HepG2 (cell line): ENCODE data around the gene NAV2. TPM values are rescaled to one million over a fixed set of nuclear protein-coding genes. Genes with fewer than 3 reads are reported as not detected.

Experiments
- ATAC-seq: fragments of 200-7000 bp; cut with Tn5 transposase; 3 replicates; pipeline ENCODE4 v1.9.1; 2020; ENCODE audit warnings: mild to moderate bottlenecking, moderate library complexity
- BruUV-seq: library from RNA; stranded (reverse); fragments of 400-500 nt; replicated peaks from 2 replicates; lab custom pipeline; 2021; lab: Mats Ljungman, UMichigan
- CTCF ChIA-PET: fragments of 300-600 bp; formaldehyde crosslinking; extraction: SDS; loops from one replicate; lab custom pipeline; 2021; ENCODE audit warnings: low total read pairs, inconsistent platforms, low intra/inter-chr PET ratio; lab: Yijun Ruan, JAX
- POLR2A ChIA-PET: fragments of 350-600 bp; sonication (Branson Sonifier 250); formaldehyde crosslinking; loops from one replicate; lab custom pipeline; 2020; ENCODE audit warnings: antibody characterized with exemption, inconsistent platforms; lab: Yijun Ruan, JAX
- DNase-seq: peaks from one replicate; pipeline ENCODE4 v3.0.0-alpha.2; 2015; ENCODE audit warnings: low spot score
- FAIRE-seq: peaks from 3 replicates; lab custom pipeline; 2011; peaks lifted over from hg19 to GRCh38; lab: Jason Lieb, UNC
- H2AFZ ChIP-seq: one replicate; pipeline ENCODE4 v1.6.1; 2011; ENCODE audit warnings: low read length, inconsistent platforms
- H3K27ac ChIP-seq: fragments of 300-600 bp; 3 replicates; pipeline ENCODE4 v1.8.0; 2011; ENCODE audit warnings: mixed run types, mild to moderate bottlenecking, mixed read lengths, low read length, inconsistent platforms; ENCODE audit not compliant: insufficient read depth; ENCODE audit errors: extremely low read length
- H3K27me3 ChIP-seq, 2 experiments: fragments of 200-600 bp in 1 of 2; 2 replicates in 1 of 2; 3 replicates in 1 of 2; pipeline versions ENCODE4 v1.6.0 to v1.8.0; 2011; ENCODE audit warnings: low read length in 2 of 2, mild to moderate bottlenecking in 2 of 2, moderate library complexity in 2 of 2, inconsistent platforms in 1 of 2; ENCODE audit not compliant: insufficient read depth in 2 of 2, control insufficient read depth in 1 of 2
- H3K36me3 ChIP-seq, 2 experiments: fragments of 200-600 bp in 1 of 2; replicated peaks in 1 of 2; 2 replicates in 1 of 2; 3 replicates in 1 of 2; pipeline versions ENCODE4 v1.5.1 to v1.8.0; 2011; ENCODE audit warnings: low read length in 2 of 2, inconsistent platforms in 1 of 2; ENCODE audit not compliant: insufficient read depth in 2 of 2, control insufficient read depth in 1 of 2
- H3K4me1 ChIP-seq: 2 replicates; pipeline ENCODE4 v1.5.1; 2012; ENCODE audit warnings: low read length, inconsistent platforms; ENCODE audit not compliant: insufficient read depth
- H3K4me2 ChIP-seq: 2 replicates; pipeline ENCODE4 v1.6.0; 2011; ENCODE audit warnings: low read depth, low read length, inconsistent platforms
- H3K4me3 ChIP-seq, 3 experiments: fragments of 200-600 bp in 1 of 3; sonication (generic), shearing (Covaris generic) in 1 of 3; replicated peaks in 1 of 3; 2 replicates each; pipeline ENCODE4 v1.5.1; 2011 to 2016; ENCODE audit warnings: low read length in 3 of 3, inconsistent platforms in 2 of 3, low read depth in 2 of 3, mild to moderate bottlenecking in 2 of 3, control low read depth in 1 of 3, mixed read lengths in 1 of 3; ENCODE audit not compliant: insufficient read depth in 1 of 3
- H3K79me2 ChIP-seq: one replicate; pipeline ENCODE4 v1.6.1; 2011; ENCODE audit warnings: low read length, inconsistent platforms; ENCODE audit not compliant: insufficient read depth
- H3K9ac ChIP-seq: 2 replicates; pipeline ENCODE4 v1.6.0; 2011; ENCODE audit warnings: mild to moderate bottlenecking, low read depth, low read length, inconsistent platforms; ENCODE audit not compliant: insufficient read depth
- H3K9me3 ChIP-seq: 2 replicates; pipeline ENCODE4 v1.5.1; 2012; ENCODE audit warnings: mild to moderate bottlenecking, low read length
- H4K20me1 ChIP-seq: 2 replicates; pipeline ENCODE4 v1.6.0; 2011; ENCODE audit warnings: inconsistent platforms, mild to moderate bottlenecking, low read length, moderate library complexity; ENCODE audit not compliant: insufficient read depth
- KLF15 ChIP-seq: sonication (generic); formaldehyde crosslinking; IDR thresholded peaks from 2 replicates; pipeline ENCODE4 v1.8.1; 2023; ENCODE audit warnings: borderline replicate concordance, mild to moderate bottlenecking, inconsistent platforms, missing genetic modification reagents, mixed read lengths
- PHF20 ChIP-seq: sonication (generic); formaldehyde crosslinking; IDR thresholded peaks from 2 replicates; pipeline ENCODE4 v1.5.0; 2020; ENCODE audit warnings: mild to moderate bottlenecking, missing genetic modification reagents
- PHF5A ChIP-seq: IDR thresholded peaks from one replicate; pipeline ENCODE4 v1.6.1; 2018; ENCODE audit warnings: low read depth, missing genetic modification reagents; ENCODE audit not compliant: unreplicated experiment
- SMAD1 ChIP-seq: sonication (generic); formaldehyde crosslinking; IDR thresholded peaks from 2 replicates; pipeline ENCODE4 v1.4.0; 2020; ENCODE audit warnings: missing genetic modification reagents, low read depth, mild to moderate bottlenecking, borderline replicate concordance
- SPEN ChIP-seq: sonication (generic); formaldehyde crosslinking; IDR thresholded peaks from 2 replicates; pipeline ENCODE4 v1.5.1; 2020; ENCODE audit warnings: low read depth, mild to moderate bottlenecking, missing genetic modification reagents
- ZFP36 ChIP-seq: fragments of 150-350 bp; IDR thresholded peaks from 2 replicates; pipeline ENCODE4 v1.6.1; 2018; ENCODE audit warnings: borderline replicate concordance, low read length, low read depth; ENCODE audit not compliant: partially characterized antibody
- ZNF30 ChIP-seq: sonication (generic); formaldehyde crosslinking; IDR thresholded peaks from 2 replicates; pipeline ENCODE4 v1.5.0; 2020; ENCODE audit warnings: mild to moderate bottlenecking, missing genetic modification reagents
- ZNF558 ChIP-seq: sonication (generic); formaldehyde crosslinking; IDR thresholded peaks from 2 replicates; pipeline ENCODE4 v1.9.0; 2022; ENCODE audit warnings: mild to moderate bottlenecking, missing genetic modification reagents, borderline replicate concordance
- ZNF788 ChIP-seq: sonication (generic); formaldehyde crosslinking; IDR thresholded peaks from 2 replicates; pipeline ENCODE4 v1.5.0; 2020; ENCODE audit warnings: mild to moderate bottlenecking, missing genetic modification reagents, borderline replicate concordance
- ZNF879 ChIP-seq: sonication (generic); formaldehyde crosslinking; IDR thresholded peaks from 2 replicates; pipeline ENCODE4 v1.8.1; 2023; ENCODE audit warnings: missing genetic modification reagents
- ZSCAN20 ChIP-seq: sonication (generic); formaldehyde crosslinking; IDR thresholded peaks from 2 replicates; pipeline ENCODE4 v1.4.0; 2020; ENCODE audit warnings: missing genetic modification reagents, mild to moderate bottlenecking, borderline replicate concordance
- WGBS: methylation state at CpG from one replicate; pipeline ENCODE4 v1.1.6; 2017; ENCODE audit warnings: low lambda C conversion rate; 5-methylcytosine and 5-hydroxymethylcytosine counted together
- in situ Hi-C: cut with HindIII; loops from 2 replicates; pipeline ENCODE4 v1.10.0; 2017; ENCODE audit warnings: low pct_unique_long_range_greater_than_20kb; ENCODE audit not compliant: extremely low pct_ligation_motif_present
- intact Hi-C: fragments of 100-400 bp; cut with micrococcal nuclease; formaldehyde crosslinking; loops from one replicate; pipeline ENCODE4 v1.10.0; 2022; ENCODE audit not compliant: unreplicated experiment
- polyA plus RNA-seq, 8 experiments: library from polyadenylated mRNA; depleted of rRNA in 3 of 8; stranded (reverse) in 7 of 8; unstranded in 1 of 8; fragments of >200 nt; fragmentation: Illumina TruSeq in 4 of 8; extraction: Trizol in 4 of 8; gene quantifications; 2 replicates each; pipeline versions ENCODE4 v1.2.1 to v1.2.3, GENCODE V29; 2011 to 2016; ENCODE audit warnings: low read depth in 4 of 8, missing spikeins in 1 of 8, mixed read lengths in 1 of 8; ENCODE audit not compliant: insufficient read depth in 1 of 8
- total RNA-seq, 5 experiments: library from RNA; depleted of rRNA; stranded (reverse); fragments of >200 nt; fragmentation: Illumina TruSeq; extraction: Trizol; gene quantifications; 2 replicates each; pipeline ENCODE4 v1.2.3, GENCODE V29; 2016; ENCODE audit warnings: low read depth in 1 of 5
- TF ChIP-seq, protein P1 (sequence below): sonication (generic); formaldehyde crosslinking; IDR thresholded peaks from 2 replicates; pipeline ENCODE4 v1.4.0; 2020; ENCODE audit warnings: missing genetic modification reagents, borderline replicate concordance
- TF ChIP-seq, protein P2 (sequence below): sonication (generic); formaldehyde crosslinking; IDR thresholded peaks from 2 replicates; pipeline ENCODE4 v1.4.0; 2020; ENCODE audit warnings: missing genetic modification reagents
- TF ChIP-seq, protein P3 (sequence below): IDR thresholded peaks from 2 replicates; pipeline ENCODE4 v1.6.1; 2016; ENCODE audit warnings: low read depth, control low read depth
- TF ChIP-seq, protein P4 (sequence below): sonication (generic); formaldehyde crosslinking; IDR thresholded peaks from 2 replicates; pipeline ENCODE4 v1.4.0; 2020; ENCODE audit warnings: low read depth, missing genetic modification reagents

The NAV2 gene
- total and polyA plus RNA-seq, 2 of the 13 experiments (the other 11 are each of a cell fraction or from before 2014, with no cell fraction given): 9.3 to 34.6 TPM

DNA sequence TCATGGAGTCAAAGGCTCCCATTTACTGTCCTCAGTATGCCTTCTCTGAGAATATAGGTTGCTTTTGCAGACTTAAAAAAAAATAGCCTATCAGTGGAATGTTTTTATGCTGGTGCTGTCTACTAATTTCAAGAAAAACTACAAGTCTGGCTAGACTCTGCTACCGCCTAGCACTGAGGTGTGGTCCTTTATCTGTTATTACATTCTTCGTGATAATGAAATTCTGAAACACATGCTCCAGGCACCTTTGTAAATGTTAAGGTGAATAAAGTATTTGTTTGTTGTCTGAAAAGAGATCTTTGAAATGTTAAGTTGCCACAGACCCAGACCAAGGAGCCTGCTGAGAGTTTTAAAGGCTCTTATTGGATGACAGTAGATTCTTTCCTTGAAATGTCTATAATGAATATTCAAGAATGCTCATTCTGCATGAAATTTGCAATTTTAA, 352.3 kb downstream of the NAV2 start:
- Histone ChIP-seq H3K79me2 (no peaks in the 10 kb centered on the region), H2AFZ (no peak overlapping the region), H3K9me3 (no peaks in the 10 kb centered on the region), H3K4me3 (no peak overlapping the region), H3K9ac (no peak overlapping the region), H3K4me1 (peaks cover 7% of the 10 kb centered on the region), H3K4me2 (no peak overlapping the region), H3K27ac (no peak overlapping the region), H4K20me1 (no peaks in the 10 kb centered on the region), H3K27me3 (no peaks in the 10 kb centered on the region), H3K36me3 (peaks cover 27 to 65% of the 10 kb centered on the region in 2 experiments)
- BruUV-seq: no TSS peak
- ATAC-seq: no peak
- WGBS: 100% methylated on average over 2 of the region's 2 CpGs
- intact Hi-C loops (no loop called here), in situ Hi-C loops (no loop called here)
- CTCF ChIA-PET: no interaction called here
- no peak for DNase-seq
- POLR2A ChIA-PET: no interaction called here
- FAIRE-seq: no peak
- no peak for TF ChIP-seq KLF15
- no peak for TF ChIP-seq SPEN (CRISPR knock-in tag)
- TF ChIP-seq PHF5A (CRISPR knock-in tag): no peak
- TF ChIP-seq, protein P1, sequence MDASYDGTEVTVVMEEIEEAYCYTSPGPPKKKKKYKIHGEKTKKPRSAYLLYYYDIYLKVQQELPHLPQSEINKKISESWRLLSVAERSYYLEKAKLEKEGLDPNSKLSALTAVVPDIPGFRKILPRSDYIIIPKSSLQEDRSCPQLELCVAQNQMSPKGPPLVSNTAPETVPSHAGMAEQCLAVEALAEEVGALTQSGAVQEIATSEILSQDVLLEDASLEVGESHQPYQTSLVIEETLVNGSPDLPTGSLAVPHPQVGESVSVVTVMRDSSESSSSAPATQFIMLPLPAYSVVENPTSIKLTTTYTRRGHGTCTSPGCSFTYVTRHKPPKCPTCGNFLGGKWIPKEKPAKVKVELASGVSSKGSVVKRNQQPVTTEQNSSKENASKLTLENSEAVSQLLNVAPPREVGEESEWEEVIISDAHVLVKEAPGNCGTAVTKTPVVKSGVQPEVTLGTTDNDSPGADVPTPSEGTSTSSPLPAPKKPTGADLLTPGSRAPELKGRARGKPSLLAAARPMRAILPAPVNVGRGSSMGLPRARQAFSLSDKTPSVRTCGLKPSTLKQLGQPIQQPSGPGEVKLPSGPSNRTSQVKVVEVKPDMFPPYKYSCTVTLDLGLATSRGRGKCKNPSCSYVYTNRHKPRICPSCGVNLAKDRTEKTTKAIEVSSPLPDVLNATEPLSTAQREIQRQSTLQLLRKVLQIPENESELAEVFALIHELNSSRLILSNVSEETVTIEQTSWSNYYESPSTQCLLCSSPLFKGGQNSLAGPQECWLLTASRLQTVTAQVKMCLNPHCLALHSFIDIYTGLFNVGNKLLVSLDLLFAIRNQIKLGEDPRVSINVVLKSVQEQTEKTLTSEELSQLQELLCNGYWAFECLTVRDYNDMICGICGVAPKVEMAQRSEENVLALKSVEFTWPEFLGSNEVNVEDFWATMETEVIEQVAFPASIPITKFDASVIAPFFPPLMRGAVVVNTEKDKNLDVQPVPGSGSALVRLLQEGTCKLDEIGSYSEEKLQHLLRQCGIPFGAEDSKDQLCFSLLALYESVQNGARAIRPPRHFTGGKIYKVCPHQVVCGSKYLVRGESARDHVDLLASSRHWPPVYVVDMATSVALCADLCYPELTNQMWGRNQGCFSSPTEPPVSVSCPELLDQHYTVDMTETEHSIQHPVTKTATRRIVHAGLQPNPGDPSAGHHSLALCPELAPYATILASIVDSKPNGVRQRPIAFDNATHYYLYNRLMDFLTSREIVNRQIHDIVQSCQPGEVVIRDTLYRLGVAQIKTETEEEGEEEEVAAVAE (CRISPR knock-in tag): no peak
- no peak for TF ChIP-seq PHF20 (CRISPR knock-in tag)
- TF ChIP-seq, protein P2, sequence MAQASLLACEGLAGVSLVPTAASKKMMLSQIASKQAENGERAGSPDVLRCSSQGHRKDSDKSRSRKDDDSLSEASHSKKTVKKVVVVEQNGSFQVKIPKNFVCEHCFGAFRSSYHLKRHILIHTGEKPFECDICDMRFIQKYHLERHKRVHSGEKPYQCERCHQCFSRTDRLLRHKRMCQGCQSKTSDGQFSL (CRISPR knock-in tag): no peak
- TF ChIP-seq ZFP36: no peak
- no peak for TF ChIP-seq ZNF879 (CRISPR knock-in tag)
- TF ChIP-seq, protein P3, sequence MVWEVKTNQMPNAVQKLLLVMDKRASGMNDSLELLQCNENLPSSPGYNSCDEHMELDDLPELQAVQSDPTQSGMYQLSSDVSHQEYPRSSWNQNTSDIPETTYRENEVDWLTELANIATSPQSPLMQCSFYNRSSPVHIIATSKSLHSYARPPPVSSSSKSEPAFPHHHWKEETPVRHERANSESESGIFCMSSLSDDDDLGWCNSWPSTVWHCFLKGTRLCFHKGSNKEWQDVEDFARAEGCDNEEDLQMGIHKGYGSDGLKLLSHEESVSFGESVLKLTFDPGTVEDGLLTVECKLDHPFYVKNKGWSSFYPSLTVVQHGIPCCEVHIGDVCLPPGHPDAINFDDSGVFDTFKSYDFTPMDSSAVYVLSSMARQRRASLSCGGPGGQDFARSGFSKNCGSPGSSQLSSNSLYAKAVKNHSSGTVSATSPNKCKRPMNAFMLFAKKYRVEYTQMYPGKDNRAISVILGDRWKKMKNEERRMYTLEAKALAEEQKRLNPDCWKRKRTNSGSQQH (CRISPR knock-in tag): no peak
- TF ChIP-seq ZNF558: no peak
- no peak for TF ChIP-seq ZNF30
- no peak for TF ChIP-seq SMAD1 (CRISPR knock-in tag)
- no peak for TF ChIP-seq ZSCAN20 (CRISPR knock-in tag)
- no peak for TF ChIP-seq ZNF788
- TF ChIP-seq, protein P4, sequence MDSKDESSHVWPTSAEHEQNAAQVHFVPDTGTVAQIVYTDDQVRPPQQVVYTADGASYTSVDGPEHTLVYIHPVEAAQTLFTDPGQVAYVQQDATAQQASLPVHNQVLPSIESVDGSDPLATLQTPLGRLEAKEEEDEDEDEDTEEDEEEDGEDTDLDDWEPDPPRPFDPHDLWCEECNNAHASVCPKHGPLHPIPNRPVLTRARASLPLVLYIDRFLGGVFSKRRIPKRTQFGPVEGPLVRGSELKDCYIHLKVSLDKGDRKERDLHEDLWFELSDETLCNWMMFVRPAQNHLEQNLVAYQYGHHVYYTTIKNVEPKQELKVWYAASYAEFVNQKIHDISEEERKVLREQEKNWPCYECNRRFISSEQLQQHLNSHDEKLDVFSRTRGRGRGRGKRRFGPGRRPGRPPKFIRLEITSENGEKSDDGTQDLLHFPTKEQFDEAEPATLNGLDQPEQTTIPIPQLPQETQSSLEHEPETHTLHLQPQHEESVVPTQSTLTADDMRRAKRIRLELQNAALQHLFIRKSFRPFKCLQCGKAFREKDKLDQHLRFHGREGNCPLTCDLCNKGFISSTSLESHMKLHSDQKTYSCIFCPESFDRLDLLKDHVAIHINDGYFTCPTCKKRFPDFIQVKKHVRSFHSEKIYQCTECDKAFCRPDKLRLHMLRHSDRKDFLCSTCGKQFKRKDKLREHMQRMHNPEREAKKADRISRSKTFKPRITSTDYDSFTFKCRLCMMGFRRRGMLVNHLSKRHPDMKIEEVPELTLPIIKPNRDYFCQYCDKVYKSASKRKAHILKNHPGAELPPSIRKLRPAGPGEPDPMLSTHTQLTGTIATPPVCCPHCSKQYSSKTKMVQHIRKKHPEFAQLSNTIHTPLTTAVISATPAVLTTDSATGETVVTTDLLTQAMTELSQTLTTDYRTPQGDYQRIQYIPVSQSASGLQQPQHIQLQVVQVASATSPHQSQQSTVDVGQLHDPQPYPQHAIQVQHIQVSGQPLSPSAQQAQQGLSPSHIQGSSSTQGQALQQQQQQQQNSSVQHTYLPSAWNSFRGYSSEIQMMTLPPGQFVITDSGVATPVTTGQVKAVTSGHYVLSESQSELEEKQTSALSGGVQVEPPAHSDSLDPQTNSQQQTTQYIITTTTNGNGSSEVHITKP (CRISPR knock-in tag): no peak
